ENCODE results near the gene EFCAB7.

Gene EFCAB7

DNA sequence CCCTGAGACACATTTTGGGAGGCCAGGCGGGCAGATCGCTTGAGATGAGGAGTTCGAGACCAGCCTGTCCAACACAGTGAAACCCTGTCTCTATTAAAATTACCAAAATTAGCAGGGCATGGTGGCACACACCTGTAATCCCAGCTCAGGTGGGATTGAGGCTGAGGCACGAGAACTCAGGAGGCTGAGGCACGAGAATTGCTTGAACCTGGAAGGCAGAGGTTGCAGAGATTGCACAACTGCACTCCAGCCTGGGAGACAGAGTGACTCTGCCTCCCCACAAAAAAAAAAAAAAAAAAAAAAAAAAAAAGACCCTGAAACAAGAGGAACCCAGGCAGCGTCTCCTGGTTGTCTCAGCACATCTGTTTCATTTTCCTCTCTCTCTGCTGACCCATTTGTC lies 94.1 kb downstream of the EFCAB7 start:
- no peak overlapping the region for H3K9ac ChIP-seq (ENCODE audit: low read length)
- no peak overlapping the region for H2AFZ ChIP-seq (ENCODE audit: low read depth, low read length, severe bottlenecking)
- no peaks in the 10 kb centered on the region for H3F3A ChIP-seq (ENCODE audit: insufficient read depth)
- no peaks in the 10 kb centered on the region for H3K9me2 ChIP-seq (replicated peaks; ENCODE audit: insufficient read depth, low read length)
- H3K4me3 ChIP-seq (ENCODE audit: insufficient read depth, low read length, poor library complexity, severe bottlenecking), result no peak overlapping the region
- H4K20me1 ChIP-seq (ENCODE audit: low read depth, low read length), result no peaks in the 10 kb centered on the region; the same call in 1 of the 2 replicates
- no peaks in the 10 kb centered on the region for H3K36me3 ChIP-seq (ENCODE audit: low read length)
- no peak overlapping the region for H3K4me2 ChIP-seq (ENCODE audit: low read depth, low read length, poor library complexity, severe bottlenecking)
- H3K27ac ChIP-seq (ENCODE audit: low read depth, low read length), result no peak overlapping the region
- H3K27me3 ChIP-seq (ENCODE audit: low read length), result no peaks in the 10 kb centered on the region
- H3K9me3 ChIP-seq (ENCODE audit: insufficient read depth, low read length), result no peaks in the 10 kb centered on the region
- H3K79me2 ChIP-seq (ENCODE audit: insufficient read depth, low read length), result peaks cover 9% of the 10 kb centered on the region; the same call in 1 of the 2 replicates
- TF ChIP-seq EZH2phosphoT487 (conservative IDR thresholded peaks at IDR 0.05; ENCODE audit: low read length) (no peak), CTCF (IDR thresholded peaks at IDR 0.05; ENCODE audit: insufficient read depth, low read length, poor library complexity, severe bottlenecking) (no peak)

GRCh38 chr1:63618011-63618410 lies 94.7 kb downstream of the EFCAB7 start:
- H3F3A ChIP-seq (ENCODE audit: insufficient read depth), result no peaks in the 10 kb centered on the region
- no peak overlapping the region for H3K9ac ChIP-seq (ENCODE audit: low read length)
- H3K4me2 ChIP-seq (ENCODE audit: low read depth, low read length, poor library complexity, severe bottlenecking), result no peak overlapping the region
- H3K9me3 ChIP-seq (ENCODE audit: insufficient read depth, low read length), result no peaks in the 10 kb centered on the region
- TF ChIP-seq EZH2phosphoT487 (conservative IDR thresholded peaks at IDR 0.05; ENCODE audit: low read length), result no peak
- no peak for TF ChIP-seq CTCF (IDR thresholded peaks at IDR 0.05; ENCODE audit: insufficient read depth, low read length, poor library complexity, severe bottlenecking)
- no peaks in the 10 kb centered on the region for H3K9me2 ChIP-seq (replicated peaks; ENCODE audit: insufficient read depth, low read length)
- H3K4me3 ChIP-seq (ENCODE audit: insufficient read depth, low read length, poor library complexity, severe bottlenecking), result no peak overlapping the region
- no peaks in the 10 kb centered on the region for H3K27me3 ChIP-seq (ENCODE audit: low read length)
- H3K36me3 ChIP-seq (ENCODE audit: low read length), result no peaks in the 10 kb centered on the region
- no peak overlapping the region for H3K27ac ChIP-seq (ENCODE audit: low read depth, low read length)
- H3K79me2 ChIP-seq (ENCODE audit: insufficient read depth, low read length), result peaks cover 5% of the 10 kb centered on the region; the same call in 1 of the 2 replicates
- H2AFZ ChIP-seq (ENCODE audit: low read depth, low read length, severe bottlenecking), result no peak overlapping the region
- H4K20me1 ChIP-seq (ENCODE audit: low read depth, low read length), result no peaks in the 10 kb centered on the region; the same call in 1 of the 2 replicates

DNA sequence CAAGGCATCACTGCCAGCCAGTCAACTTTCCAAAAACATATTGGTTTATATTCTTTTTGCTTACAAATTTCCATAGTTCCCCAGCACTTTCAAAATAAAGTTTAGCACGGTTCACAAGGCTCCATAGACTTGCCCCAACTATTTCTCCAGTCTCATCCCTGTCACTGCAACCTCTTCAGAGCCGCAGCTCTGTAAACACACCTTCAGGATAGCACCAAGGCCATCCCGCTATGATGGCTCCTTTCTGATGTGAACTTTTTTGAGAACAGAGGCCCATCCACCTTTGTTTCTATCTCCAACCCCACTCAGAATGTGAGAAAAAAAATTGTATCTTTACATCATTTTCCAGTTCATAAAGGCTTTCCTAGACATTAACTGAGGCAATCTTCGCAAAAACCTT lies 96.2 kb downstream of the EFCAB7 start:
- Histone ChIP-seq H3K9me2 (replicated peaks; ENCODE audit: insufficient read depth, low read length) (no peaks in the 10 kb centered on the region), H3K9ac (ENCODE audit: low read length) (no peak overlapping the region), H3K9me3 (ENCODE audit: insufficient read depth, low read length) (no peaks in the 10 kb centered on the region), H3F3A (ENCODE audit: insufficient read depth) (no peaks in the 10 kb centered on the region), H3K27me3 (ENCODE audit: low read length) (no peaks in the 10 kb centered on the region), H3K36me3 (ENCODE audit: low read length) (no peaks in the 10 kb centered on the region), H3K4me3 (ENCODE audit: insufficient read depth, low read length, poor library complexity, severe bottlenecking) (no peak overlapping the region), H4K20me1 (ENCODE audit: low read depth, low read length) (no peaks in the 10 kb centered on the region; the same call in 1 of the 2 replicates), H2AFZ (ENCODE audit: low read depth, low read length, severe bottlenecking) (no peak overlapping the region), H3K27ac (ENCODE audit: low read depth, low read length) (no peak overlapping the region), H3K79me2 (ENCODE audit: insufficient read depth, low read length) (peaks cover 5% of the 10 kb centered on the region; the same call in 1 of the 2 replicates), H3K4me2 (ENCODE audit: low read depth, low read length, poor library complexity, severe bottlenecking) (no peak overlapping the region)
- no peak for TF ChIP-seq EZH2phosphoT487 (conservative IDR thresholded peaks at IDR 0.05; ENCODE audit: low read length)
- TF ChIP-seq CTCF (IDR thresholded peaks at IDR 0.05; ENCODE audit: insufficient read depth, low read length, poor library complexity, severe bottlenecking), result no peak
